Ureter (tissue), 1 donor: ENCODE results near the gene CNTNAP5. TPM values are rescaled to one million over a fixed set of nuclear protein-coding genes. Genes with fewer than 3 reads are reported as not detected.

ENCODE experiments used
- DNase-seq: peaks from one replicate; pipeline ENCODE4 v3.0.0-alpha.2; 2020; ENCODE audit warnings: low spot score
- total RNA-seq: library from RNA; stranded (reverse); gene quantifications from one replicate; pipeline ENCODE4 v1.2.4, GENCODE V29; 2023
- donor health status: DM: yes; HTN: yes; CAD: no.

CNTNAP5 gene
- total RNA-seq, 1 donor from 2014 or later, result 1.5 TPM

DNA sequence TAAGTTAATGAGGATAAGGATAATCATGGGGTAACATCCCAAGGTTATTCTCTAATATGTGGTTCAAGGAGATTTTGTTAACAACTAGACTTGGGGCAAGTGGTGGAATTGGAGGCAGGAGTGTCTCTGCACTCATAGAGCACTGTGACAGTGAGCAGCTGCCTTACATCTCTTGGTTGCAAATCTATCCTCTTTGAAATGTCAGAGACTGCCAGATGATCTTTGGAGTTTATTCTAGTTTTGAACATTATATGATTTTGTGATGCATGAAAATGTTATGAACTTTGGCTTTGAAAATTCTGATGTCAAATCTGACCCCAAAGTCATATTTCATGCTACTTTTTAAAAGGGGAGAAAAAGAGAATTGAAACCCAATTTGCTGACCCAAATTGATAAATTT is 861.1 kb downstream of the CNTNAP5 start:
- no peak for DNase-seq

DNA sequence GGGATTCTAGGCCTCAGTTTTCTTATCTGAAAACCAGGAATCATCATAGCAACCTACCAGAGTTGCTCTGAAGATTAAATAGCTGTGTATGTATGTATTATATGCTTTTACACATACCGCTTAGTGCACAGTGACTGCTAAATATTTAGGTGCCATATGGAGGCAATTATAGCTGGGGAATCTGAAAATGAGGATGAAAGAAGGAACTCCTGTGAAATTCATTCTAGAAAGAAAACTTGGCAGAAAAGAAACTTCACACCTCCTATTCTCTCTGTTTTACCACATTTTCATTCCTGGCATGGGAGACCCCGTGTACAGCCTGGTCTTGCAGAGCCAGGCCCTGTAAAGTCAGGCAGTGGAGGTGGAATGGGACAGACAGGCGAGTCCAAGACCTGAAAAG is 862.4 kb downstream of the CNTNAP5 start:
- DNase-seq, result no peak

DNA sequence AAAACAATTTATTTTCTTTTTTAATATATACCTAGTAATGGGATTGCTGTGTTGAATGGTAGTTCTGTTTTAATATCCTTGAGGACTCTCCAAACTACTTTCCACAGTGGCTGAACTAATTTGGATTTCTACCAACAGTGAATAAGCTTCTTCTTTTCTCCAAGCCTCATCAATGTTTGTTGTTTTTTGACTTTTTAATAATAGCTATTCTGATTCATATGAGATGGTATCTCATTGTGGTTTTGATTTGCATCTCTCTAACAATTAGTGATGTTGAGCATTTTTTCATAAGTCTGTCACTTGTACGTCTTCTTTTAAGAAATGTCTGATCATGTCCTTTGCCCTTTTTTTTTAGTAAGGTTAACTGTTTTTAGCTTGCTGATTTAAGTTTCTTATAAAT is 863.3 kb downstream of the CNTNAP5 start:
- no peak for DNase-seq

DNA sequence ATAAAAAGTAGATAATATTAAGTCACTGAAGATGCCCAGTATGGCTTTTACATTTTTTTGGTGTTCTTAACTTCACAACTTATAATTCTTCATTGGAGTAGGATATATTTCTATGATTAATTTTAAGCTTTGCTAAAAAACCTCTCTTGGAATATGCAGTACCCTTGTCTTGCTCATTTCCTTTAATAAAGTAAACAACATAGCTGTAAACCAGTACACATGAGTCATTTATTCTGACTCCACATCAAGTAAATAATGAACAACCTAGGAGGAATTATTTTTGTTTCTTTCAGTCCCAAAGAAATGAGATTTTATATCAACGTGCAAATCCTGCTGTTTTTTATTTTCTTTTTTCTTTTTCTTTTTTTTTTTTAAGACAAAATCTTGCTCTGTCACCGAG is 869.1 kb downstream of the CNTNAP5 start:
- no peak for DNase-seq

DNA sequence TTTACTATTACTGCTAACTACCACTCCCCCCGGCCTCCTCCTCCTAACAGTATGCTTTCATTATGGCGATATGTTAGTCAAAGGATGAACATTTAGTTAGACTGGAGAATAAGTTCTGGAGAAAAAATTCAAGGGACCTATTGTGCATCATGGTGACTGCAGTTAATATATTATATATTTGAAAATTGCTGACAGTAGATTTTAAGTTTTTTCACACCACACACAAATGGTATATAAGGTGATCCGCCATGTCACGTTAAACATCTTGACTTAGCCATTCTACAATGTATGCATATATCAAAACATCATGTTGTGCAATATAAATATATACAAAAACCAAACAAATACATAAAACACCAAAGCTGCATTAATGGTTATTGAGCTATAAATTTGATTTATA is 873.7 kb downstream of the CNTNAP5 start:
- DNase-seq, result no peak

DNA sequence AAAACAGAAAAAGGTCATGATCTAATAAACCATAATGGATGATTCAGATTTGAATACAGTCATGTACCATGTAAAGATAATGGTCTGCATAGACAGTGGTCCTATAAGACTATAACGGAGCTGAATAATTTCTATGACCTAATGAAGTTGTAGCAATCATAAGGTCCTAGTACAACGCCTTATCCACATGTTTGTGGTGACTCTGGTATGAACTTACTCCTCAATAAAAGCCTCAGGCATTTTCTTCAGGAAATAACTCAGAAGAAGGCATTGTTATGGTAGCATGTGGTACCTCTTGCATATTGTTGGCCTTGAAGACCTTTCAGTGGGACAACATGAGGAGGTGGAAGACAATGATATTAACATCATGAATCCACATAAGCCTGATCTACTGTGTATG is 883.3 kb downstream of the CNTNAP5 start:
- DNase-seq, result no peak

DNA sequence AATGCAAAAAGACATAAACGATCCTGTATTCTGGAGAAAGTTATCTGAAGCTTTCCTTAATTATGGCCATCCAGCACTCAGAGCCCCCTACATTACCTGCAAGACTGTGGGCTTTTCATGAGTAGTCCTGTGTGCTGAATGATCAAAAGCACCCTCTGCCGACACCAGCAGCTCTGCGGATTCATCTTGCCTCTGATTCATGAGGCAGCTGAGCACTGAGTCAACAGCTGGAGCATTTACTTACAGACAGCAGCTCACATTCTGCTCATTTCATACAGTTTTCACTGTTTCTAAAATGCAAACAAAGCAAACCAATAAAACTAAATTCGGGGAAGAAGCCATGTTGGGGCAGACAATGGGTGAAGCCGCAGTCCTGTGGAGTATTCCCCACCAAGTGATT is 886.5 kb downstream of the CNTNAP5 start:
- no peak for DNase-seq

DNA sequence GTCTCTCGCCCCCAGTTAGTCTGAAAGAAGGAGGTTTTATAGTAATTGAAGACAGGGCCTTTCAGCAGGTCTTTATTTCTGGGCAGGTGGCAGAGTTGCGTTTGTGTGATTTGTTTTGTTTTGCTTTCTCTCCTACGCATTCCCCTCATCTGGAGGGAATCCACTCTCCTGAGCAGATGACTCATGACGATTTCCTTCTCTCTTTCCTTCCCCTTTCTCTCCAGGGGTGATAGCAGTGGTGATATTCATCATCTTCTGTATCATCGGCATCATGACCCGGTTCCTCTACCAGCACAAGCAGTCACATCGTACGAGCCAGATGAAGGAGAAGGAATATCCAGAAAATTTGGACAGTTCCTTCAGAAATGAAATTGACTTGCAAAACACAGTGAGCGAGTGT is 888.8 kb downstream of the CNTNAP5 start:
- DNase-seq, result no peak

DNA sequence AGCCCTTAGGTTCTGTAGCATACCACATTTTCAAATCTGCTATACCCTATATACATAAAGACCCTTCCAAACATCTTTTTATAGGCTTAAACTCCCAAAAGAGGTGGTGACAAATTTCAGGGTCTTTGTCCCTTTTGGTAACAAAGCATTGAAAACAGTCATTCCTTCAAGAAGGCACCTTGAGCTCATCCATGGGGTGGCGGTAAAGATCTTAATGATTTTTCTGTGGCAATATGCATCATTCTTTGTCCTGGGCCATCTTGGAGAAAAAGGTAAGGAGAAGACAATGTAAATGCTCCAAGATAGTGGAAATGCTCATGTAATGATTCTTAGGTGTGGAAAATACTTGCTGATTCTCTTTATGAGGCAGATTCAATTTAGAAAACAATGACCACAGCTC is 890.5 kb downstream of the CNTNAP5 start:
- DNase-seq, result no peak

DNA sequence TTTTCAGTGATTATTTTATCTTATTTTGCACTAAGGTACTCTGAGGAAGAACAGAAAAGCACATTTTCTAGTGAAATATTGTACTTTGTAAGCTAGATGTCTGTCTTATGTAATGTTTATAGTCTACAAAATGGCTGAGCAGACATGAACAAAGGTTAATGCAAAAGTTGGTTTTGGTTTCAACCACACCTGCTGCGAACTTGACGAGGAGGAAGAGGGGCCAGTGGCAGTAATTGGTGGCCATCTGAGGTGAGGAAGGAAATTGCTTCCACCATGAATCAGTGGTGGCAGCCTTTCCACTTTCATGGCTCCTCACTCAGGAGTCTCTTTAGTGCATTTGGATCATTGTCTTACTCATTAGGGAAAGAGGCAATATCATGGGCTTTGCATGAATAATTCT is 894.2 kb downstream of the CNTNAP5 start:
- DNase-seq, result no peak

DNA sequence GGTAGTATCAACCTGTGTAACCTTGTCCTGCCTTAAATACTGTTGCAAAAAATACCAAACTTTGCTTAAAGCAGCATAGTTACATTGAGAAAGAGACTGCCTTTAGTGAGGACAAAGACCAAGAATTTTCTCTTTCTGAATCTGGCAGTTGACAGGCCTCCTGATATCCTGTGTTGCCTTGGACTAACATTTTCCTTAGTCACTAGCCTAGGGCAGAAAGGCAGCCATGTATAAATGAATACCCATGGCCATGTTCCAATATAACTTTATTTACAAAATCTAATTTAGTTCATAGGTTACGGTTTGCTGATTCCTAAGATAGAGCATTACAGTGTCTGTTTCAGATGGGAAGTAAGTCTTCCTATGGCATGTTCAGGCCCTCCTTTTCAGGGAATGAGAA is 895.4 kb downstream of the CNTNAP5 start:
- DNase-seq, result no peak

DNA sequence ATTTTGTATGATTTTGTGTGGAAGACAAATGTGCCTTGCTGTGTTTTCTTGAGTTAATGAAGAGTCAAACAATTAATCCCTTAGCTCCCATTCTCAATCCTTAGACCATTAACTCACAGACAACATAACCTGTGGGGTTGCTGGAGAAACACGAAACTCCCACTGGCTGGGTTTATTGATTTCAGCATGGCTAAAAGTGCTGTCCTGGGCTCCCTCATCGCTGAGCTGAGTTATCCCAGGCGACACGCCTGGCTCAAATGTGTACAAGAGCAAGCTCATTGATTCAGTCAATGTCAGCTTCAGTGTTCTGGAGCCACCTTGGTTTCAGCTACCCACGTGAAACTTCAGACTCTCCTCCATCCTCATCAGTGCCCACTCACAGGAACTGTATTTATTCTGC is 896.1 kb downstream of the CNTNAP5 start:
- no peak for DNase-seq

DNA sequence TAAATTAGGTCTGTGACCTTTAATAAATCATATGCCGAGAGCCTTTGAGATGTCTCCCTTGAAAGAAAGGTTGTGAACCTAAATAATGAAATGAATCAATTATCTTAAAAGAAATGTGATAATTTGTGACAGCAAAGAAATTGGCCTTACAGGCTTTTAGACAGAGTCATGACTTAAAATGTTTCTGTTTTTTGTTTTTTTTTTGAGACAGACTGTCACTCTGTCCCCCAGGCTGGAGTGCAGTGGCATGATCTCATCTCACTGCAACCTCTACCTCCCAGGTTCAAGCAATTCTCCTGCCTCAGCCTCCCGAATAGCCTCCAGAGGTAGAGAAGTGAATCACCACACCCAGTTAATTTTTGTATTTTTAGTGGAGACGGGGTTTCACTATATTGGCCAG is 898.0 kb downstream of the CNTNAP5 start:
- no peak for DNase-seq

DNA sequence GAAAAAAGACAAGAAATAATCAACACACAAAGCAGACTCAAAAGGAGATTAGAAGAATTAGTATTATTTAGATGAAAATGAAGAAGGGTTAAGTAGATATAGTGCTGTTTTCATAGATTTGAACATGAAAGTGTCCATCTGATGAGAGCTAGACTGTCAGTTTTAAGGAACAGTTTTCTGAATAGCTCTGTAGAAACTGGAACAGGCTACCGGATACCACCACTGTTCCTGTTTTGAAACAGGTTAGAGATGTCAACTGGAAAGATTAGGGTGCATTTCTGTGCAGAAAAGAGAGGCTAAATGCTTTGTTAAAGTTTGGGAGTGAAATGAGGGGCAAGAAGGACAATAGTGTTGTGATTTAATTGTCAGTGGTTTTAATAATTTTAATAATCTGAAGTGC is 908.8 kb downstream of the CNTNAP5 start:
- DNase-seq, result no peak

DNA sequence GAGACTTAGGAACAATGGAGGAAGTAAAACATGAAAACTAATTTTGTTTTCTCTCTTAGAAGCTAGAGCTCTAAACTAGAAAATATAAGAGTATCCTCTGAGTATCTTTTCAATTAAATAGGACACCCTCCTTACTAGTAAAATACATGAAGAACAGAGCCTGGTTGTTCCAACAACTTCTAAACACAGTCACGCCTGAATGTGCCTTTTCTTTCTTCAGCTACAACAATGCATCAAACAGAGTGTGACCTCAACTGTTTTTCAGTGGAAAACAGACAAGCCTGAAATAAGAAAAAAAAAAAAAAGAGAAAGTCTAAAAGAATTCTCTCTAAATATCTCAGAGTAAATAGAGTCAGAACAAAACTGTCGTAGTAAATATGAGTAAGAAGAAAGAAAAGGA is 928.8 kb downstream of the CNTNAP5 start:
- no peak for DNase-seq

DNA sequence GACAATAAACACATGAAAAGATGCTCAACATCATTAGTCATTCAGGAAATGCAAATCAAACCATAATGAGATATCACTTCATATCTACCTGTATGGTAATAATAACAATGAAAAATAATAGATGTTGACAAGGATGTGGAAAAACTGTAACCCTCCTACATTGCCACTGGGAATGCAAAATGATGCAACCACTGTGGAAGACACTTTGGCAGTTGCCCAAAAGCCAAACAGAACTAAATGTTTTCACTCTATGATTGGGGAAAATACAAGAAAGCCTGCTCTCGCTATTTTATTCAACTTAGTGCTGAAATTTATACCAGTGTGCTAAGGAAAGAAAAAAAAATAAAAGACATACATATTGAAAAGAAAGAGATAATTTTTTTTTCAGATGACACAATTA is 934.5 kb downstream of the CNTNAP5 start:
- DNase-seq, result no peak

DNA sequence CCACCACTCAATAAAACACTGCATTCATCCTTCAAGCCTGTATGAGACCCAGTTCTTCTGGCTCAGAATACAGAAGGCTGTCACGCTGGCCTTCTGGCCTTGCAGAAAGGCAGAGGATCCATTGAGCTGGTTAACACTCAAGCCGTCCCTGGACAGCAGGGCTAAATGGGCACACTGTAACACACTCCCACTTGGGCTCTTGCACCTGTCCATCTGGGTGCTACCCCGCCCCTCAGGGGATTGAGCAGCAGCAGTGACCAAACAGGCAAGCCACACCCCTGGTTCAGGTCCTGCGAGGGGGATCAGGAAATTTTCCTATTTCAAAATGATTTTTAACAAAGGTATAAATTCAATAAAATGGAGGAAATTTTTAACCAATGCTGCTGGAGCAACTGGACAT is 936.0 kb downstream of the CNTNAP5 start:
- no peak for DNase-seq
